ENCODE measurements around the gene SP140L.
"Not testable (repeated sequence)": the region's sequence is repeated elsewhere in the genome, so short reads cannot be mapped to it uniquely, and the experiment has no call there.

The SP140L gene

DNA sequence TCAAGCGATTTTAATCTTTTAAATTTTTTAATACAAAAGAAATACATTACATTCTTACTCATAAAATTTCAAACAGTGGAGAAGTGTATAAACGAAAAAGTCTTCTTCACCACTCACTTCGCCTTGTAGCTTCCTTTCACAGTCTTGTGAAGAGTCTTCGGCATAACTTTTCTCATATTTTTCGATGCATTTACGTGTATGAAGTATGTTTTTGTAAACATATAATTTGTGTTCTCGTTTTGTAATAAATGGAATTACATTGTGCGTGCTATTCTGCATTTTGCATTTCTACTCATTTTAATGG is 1.1 kb downstream of the SP140L start:
- TF ChIP-seq, protein P1, sequence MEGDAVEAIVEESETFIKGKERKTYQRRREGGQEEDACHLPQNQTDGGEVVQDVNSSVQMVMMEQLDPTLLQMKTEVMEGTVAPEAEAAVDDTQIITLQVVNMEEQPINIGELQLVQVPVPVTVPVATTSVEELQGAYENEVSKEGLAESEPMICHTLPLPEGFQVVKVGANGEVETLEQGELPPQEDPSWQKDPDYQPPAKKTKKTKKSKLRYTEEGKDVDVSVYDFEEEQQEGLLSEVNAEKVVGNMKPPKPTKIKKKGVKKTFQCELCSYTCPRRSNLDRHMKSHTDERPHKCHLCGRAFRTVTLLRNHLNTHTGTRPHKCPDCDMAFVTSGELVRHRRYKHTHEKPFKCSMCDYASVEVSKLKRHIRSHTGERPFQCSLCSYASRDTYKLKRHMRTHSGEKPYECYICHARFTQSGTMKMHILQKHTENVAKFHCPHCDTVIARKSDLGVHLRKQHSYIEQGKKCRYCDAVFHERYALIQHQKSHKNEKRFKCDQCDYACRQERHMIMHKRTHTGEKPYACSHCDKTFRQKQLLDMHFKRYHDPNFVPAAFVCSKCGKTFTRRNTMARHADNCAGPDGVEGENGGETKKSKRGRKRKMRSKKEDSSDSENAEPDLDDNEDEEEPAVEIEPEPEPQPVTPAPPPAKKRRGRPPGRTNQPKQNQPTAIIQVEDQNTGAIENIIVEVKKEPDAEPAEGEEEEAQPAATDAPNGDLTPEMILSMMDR (IDR thresholded peaks at IDR 0.05) = no peak
- Histone ChIP-seq H3K27ac (peak overlapping the region; percentile 92), H3K27me3 (no peaks in the 10 kb centered on the region), H3K4me1 (ENCODE audit: control insufficient read depth in 1 of 2, insufficient read depth in 1 of 2, low read depth in 1 of 2, low read length in 1 of 2) (peaks cover 21 to 27% of the 10 kb centered on the region in 2 experiments), H3K36me3 (no peaks in the 10 kb centered on the region), H3K9me3 (no peaks in the 10 kb centered on the region), H3K4me3 (ENCODE audit: low read depth in 1 of 2, low read length in 1 of 2) (peak overlapping the region in 1 of 2 experiments; percentile 62)

DNA sequence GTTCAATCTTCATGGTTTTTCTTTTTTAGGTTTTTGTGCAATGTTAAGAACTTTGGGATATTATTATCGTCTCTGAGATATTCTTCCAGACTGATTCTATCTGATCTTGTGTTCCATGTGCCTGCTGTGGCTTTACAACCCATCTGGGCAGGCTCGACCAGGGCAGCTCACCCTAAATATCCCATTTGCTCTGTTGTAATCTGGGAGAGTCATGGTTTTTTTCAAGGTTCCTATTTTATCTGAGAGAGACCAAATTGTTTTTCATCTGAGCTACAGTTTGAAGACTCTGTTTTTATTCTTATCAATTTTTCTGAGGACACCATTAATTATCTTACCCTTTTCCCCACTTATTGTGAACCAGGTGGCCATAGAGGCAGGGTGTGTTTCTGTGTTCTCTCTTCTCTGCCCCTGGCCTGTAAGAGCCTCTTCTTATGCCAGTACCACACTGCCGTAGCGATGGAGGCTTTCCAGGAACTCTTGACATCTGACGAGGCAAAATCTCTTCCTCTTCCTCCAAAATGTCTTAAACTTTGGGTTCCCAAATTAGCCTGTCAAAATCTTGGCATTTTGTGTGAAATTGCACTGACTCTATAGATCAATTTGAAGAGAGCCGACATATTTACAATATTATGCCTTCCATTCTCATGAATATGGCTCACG is 3.1 kb downstream of the SP140L start:
- Histone ChIP-seq H3K4me3 (ENCODE audit: low read depth in 1 of 2, low read length in 1 of 2) (no peak overlapping the region), H3K9me3 (no peaks in the 10 kb centered on the region), H3K27ac (peak overlapping the region; percentile 39), H3K36me3 (peaks cover 6% of the 10 kb centered on the region), H3K4me1 (ENCODE audit: control insufficient read depth in 1 of 2, insufficient read depth in 1 of 2, low read depth in 1 of 2, low read length in 1 of 2) (peaks cover 21 to 27% of the 10 kb centered on the region in 2 experiments), H3K27me3 (no peaks in the 10 kb centered on the region)
- TF ChIP-seq, protein P1 (IDR thresholded peaks at IDR 0.05) = no peak

DNA sequence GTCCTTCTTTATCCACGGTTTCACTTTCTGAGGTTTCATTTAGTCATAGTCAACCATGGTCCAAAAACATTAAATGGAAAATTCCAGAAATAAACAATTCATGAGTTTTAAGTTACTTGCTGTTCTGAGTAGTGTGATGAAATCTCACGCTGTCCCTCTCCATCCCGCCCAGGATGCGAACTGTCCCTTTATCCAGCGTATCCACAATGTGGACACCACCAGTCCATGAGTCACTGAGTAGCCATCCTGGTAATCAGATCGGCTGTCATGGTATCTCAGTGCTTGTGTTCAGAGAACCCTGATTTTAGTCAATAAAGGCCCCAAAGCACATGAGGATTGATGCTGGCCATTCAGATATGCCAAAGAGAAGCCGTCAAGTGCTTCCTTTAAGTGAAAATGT is 3.7 kb downstream of the SP140L start:
- H3K27ac ChIP-seq = no peak overlapping the region
- H3K4me1 ChIP-seq (ENCODE audit: control insufficient read depth in 1 of 2, insufficient read depth in 1 of 2, low read depth in 1 of 2, low read length in 1 of 2) = peaks cover 21 to 27% of the 10 kb centered on the region in 2 experiments
- TF ChIP-seq, protein P1 (IDR thresholded peaks at IDR 0.05) = no peak
- H3K36me3 ChIP-seq = peaks cover 6% of the 10 kb centered on the region
- H3K4me3 ChIP-seq (ENCODE audit: low read depth in 1 of 2, low read length in 1 of 2) = no peak overlapping the region
- no peaks in the 10 kb centered on the region for H3K27me3 ChIP-seq
- no peaks in the 10 kb centered on the region for H3K9me3 ChIP-seq

DNA sequence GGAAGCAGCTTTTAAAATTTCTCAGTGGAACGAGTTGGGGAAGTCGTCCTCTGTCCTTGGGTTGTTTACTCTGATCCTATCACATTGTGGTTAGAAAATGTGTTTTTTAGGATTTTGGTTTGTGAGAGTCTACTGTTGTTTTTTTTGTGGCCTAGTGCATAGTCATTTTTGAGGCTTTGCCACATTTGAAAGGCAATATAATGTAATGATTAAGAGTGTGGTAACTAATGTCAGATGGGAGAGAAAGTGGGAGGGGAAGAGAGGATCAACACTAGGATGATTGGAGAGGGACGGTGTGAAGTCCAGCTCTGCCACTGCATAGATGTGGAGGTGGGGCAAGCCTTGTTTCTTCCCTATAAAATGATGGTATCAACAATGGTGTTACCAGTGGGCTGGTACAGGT is 8.5 kb downstream of the SP140L start:
- H3K27ac ChIP-seq = no peak overlapping the region
- peaks cover 0 to under 1% of the 10 kb centered on the region in 2 experiments for H3K4me1 ChIP-seq (ENCODE audit: control insufficient read depth in 1 of 2, insufficient read depth in 1 of 2, low read depth in 1 of 2, low read length in 1 of 2)
- H3K36me3 ChIP-seq = peaks cover 11% of the 10 kb centered on the region
- TF ChIP-seq, protein P1 (IDR thresholded peaks at IDR 0.05) = no peak
- no peaks in the 10 kb centered on the region for H3K9me3 ChIP-seq
- no peak overlapping the region for H3K4me3 ChIP-seq (ENCODE audit: low read depth in 1 of 2, low read length in 1 of 2)
- H3K27me3 ChIP-seq = no peaks in the 10 kb centered on the region

DNA sequence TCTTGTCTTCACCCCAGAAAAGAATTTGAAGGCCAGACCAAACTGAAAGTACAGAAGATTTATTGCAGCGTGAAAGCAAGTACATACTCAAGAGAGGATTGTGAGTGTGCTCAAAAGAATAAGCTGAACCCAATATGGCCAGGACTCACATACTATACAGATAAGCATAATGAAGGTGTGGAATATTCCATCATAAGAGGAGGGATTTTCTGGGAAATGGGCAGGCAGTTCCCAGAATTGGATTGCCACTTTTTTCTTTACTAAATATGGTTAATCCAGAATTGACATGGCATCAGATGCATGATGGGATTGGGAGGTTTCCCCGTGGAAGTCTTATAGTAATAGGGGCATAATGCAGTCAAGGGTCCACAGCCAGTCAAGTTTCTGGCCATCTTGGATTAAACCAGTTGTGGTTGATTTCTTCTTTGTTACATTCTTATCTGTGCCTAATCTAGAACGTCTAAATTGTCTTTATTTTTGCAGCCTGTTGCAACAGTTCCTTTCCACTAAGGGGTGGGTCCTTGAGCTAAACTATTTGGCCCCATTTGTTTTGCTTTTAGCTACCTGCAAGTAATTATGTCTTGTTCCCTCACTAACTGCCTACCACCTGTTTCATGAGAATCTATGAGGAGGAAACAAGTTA is 9.0 kb downstream of the SP140L start:
- no peak overlapping the region for H3K27ac ChIP-seq
- peaks cover 11% of the 10 kb centered on the region for H3K36me3 ChIP-seq
- H3K4me1 ChIP-seq (ENCODE audit: control insufficient read depth in 1 of 2, insufficient read depth in 1 of 2, low read depth in 1 of 2, low read length in 1 of 2) = no peaks in the 10 kb centered on the region
- TF ChIP-seq, protein P1 (IDR thresholded peaks at IDR 0.05) = no peak
- H3K4me3 ChIP-seq (ENCODE audit: low read depth in 1 of 2, low read length in 1 of 2) = no peak overlapping the region
- no peaks in the 10 kb centered on the region for H3K9me3 ChIP-seq
- no peaks in the 10 kb centered on the region for H3K27me3 ChIP-seq

DNA sequence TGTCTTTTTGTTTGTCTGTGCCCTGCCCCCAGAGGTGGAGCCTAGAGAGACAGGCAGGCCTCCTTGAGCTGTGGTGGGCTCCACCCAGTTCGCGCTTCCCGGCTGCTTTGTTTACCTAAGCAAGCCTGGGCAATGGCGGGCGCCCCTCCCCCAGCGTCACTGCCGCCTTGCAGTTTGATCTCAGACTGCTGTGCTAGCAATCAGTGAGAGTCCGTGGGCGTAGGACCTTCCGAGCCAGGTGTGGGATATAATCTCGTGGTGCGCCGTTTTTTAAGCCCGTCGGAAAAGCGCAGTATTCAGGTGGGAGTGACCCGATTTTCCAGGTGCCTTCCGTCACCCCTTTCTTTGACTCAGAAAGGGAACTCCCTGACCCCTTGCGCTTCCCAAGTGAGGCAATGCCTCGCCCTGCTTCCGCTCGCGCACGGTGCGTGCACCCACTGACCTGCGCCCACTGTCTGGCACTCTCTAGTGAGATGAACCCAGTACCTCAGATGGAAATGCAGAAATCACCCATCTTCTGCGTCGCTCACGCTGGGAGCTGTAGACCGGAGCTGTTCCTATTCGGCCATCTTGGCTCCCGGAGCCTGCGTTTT is 15.0 kb downstream of the SP140L start:
- H3K27ac ChIP-seq; H3K4me1 ChIP-seq (ENCODE audit: control insufficient read depth in 1 of 2, insufficient read depth in 1 of 2, low read depth in 1 of 2, low read length in 1 of 2); H3K27me3 ChIP-seq; H3K9me3 ChIP-seq; H3K4me3 ChIP-seq (ENCODE audit: low read depth in 1 of 2, low read length in 1 of 2); H3K36me3 ChIP-seq: not testable (repeated sequence)

DNA sequence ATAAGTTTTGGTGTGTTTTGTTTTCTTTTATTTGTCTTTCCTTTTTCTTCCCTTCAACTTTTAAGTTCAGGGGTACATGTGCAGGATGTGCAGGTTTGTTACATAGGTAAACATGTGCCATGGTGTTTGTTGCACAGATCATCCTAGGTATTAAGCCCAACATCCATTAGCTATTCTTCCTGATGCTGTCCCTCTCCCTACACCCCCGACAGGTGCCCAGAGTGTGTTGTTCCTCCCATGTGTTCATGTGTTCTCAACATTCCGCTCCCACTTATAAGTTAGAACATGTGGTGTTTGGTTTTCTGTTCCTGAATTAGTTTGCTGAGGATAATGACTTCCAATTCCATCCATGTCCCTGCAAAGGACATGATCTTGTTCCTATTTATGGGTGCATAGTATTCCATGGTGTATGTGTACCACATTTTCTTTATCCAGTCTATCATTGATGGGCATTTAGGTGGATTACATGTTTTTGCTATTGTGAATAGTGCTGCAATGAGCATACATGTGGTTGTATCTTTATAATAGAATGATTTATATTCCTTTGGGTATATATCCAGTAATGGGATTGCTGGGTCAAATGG is 16.1 kb downstream of the SP140L start:
- H3K36me3 ChIP-seq; H3K4me1 ChIP-seq (ENCODE audit: control insufficient read depth in 1 of 2, insufficient read depth in 1 of 2, low read depth in 1 of 2, low read length in 1 of 2); H3K27me3 ChIP-seq; H3K9me3 ChIP-seq; H3K27ac ChIP-seq; H3K4me3 ChIP-seq (ENCODE audit: low read depth in 1 of 2, low read length in 1 of 2): not testable (repeated sequence)
